ENCODE results near the gene RASL10A.

The RASL10A gene

DNA sequence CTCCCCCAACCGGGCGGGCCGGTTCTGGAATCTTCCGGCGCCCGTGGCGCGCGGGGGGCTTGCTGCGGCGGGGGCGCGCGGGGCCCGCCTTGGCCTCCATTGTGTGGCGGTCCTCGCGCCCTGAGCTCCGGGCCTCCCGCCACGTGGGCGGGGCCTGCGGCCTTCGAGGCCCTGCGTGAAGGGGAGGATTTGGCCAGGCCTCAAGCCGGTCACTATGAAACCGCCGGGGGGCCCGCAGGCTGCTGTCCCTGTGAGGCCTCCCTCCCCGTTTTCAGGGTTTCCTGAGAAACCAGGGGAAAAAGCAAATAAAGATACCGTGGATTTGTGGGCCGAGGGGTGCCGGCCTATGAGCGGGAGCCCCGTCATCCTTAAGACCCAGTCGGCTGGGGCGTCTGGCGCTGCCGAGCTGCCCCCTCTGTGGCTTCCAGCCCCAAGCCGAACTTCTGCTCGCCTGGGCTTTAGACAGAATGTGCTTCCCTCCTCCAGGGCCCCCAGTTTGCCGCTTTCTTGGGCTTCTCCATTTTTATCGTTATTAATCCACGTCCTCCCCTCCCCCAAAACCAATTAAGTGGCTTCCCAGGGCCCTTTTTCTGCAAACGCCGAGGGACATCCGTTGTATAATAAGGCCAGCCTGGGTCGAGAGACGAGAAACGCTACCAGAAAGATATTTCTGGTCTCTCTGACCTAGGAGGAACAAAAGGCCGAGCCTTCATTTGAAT, 46.8 kb downstream of the RASL10A start (continued):
- TF ChIP-seq, protein P1, sequence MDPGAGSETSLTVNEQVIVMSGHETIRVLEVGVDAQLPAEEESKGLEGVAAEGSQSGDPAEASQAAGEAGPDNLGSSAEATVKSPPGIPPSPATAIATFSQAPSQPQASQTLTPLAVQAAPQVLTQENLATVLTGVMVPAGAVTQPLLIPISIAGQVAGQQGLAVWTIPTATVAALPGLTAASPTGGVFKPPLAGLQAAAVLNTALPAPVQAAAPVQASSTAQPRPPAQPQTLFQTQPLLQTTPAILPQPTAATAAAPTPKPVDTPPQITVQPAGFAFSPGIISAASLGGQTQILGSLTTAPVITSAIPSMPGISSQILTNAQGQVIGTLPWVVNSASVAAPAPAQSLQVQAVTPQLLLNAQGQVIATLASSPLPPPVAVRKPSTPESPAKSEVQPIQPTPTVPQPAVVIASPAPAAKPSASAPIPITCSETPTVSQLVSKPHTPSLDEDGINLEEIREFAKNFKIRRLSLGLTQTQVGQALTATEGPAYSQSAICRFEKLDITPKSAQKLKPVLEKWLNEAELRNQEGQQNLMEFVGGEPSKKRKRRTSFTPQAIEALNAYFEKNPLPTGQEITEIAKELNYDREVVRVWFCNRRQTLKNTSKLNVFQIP (CRISPR knock-in tag; IDR thresholded peaks at IDR 0.05; ENCODE audit: borderline replicate concordance, low read depth) = no peak
- no peak for TF ChIP-seq ZC3H10 (CRISPR knock-in tag; IDR thresholded peaks at IDR 0.05)
- TF ChIP-seq CSDC2 (CRISPR knock-in tag; IDR thresholded peaks at IDR 0.05) = no peak
- no peak for TF ChIP-seq ZFP30 (CRISPR knock-in tag; IDR thresholded peaks at IDR 0.05)
- TF ChIP-seq, protein P2, sequence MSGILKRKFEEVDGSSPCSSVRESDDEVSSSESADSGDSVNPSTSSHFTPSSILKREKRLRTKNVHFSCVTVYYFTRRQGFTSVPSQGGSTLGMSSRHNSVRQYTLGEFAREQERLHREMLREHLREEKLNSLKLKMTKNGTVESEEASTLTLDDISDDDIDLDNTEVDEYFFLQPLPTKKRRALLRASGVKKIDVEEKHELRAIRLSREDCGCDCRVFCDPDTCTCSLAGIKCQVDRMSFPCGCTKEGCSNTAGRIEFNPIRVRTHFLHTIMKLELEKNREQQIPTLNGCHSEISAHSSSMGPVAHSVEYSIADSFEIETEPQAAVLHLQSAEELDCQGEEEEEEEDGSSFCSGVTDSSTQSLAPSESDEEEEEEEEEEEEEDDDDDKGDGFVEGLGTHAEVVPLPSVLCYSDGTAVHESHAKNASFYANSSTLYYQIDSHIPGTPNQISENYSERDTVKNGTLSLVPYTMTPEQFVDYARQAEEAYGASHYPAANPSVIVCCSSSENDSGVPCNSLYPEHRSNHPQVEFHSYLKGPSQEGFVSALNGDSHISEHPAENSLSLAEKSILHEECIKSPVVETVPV (CRISPR knock-in tag; IDR thresholded peaks at IDR 0.05) = no peak

DNA sequence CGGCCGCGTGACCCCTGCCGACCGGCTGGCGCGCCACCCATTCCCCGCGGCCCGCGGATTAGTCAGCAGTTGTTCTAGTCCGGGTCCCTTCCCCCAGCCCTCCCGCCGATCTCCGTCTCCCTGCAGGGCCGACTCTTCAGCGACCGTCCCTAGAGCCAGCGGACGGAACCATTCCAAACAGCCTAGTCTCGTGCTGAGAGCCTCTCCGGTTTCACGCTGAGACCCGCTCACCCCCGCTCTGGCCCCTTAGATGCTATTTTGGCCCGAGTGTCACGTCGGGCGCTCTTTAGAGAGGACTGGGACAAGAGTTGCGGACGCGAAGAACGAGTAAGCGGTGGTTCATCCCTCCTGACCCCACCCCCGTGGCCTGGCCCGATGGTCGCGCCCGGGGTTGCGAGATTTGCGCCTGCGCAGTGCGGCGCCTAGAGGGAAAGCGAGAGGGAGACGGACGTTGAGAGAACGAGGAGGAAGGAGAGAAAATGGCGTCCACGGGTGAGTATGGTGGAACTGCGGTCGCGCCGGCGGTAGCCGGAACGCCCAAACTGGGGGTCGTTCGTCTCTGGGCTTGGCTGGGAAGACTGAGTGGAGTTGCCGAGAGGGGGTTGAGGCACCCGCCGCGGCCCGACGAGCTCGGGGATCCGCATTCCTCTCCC, 47.5 kb downstream of the RASL10A start, which contains the start of the genes EWSR1 and RHBDD3:
TSS of gene EWSR1 (plus strand) at position 411 of the 653 bp plus-strand sequence. CDS start at position 480, 69 bp downstream.
TSS of gene RHBDD3 (minus strand) at position 124 of the 653 bp plus-strand sequence. CDS start 2,355 bp downstream, outside the sequence.
- no peak for TF ChIP-seq PPARA (CRISPR knock-in tag; IDR thresholded peaks at IDR 0.05; ENCODE audit: borderline replicate concordance)
- TF ChIP-seq RARB (CRISPR knock-in tag; IDR thresholded peaks at IDR 0.05) = no peak
- TF ChIP-seq, protein P2 (CRISPR knock-in tag; IDR thresholded peaks at IDR 0.05) = 0 out of 2 replicates have a peak, but pooled peaks have one; percentile 22
- TF ChIP-seq GLIS3 (CRISPR knock-in tag; IDR thresholded peaks at IDR 0.05) = no peak
- no peak for TF ChIP-seq ZFP30 (CRISPR knock-in tag; IDR thresholded peaks at IDR 0.05)
- TF ChIP-seq ZNF70 (CRISPR knock-in tag; IDR thresholded peaks at IDR 0.05) = no peak
- TF ChIP-seq ZFP3 (CRISPR knock-in tag; IDR thresholded peaks at IDR 0.05) = peak; percentile 67
- peak; percentile 93 for ATAC-seq

DNA sequence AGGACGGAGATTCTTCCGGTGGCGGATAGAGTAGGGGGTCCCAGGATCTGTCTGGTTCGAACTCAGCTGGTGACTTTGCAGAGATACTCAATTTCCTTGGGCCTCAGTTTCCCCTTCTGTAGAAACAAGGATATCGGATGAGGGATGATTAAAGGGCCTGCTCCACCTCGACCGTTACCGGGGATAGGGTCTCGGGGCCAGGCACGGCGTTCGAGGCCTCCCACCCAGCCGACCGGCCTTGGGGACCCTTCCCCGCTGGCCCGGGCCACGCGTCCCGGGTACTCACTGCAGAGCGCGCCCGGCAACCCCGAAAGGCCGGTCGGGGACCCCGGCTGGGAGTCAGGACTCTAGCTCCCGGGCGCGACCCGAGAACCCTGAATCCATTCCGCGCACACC, 48.0 kb downstream of the RASL10A start:
- no peak for ATAC-seq
- TF ChIP-seq ZFP30 (CRISPR knock-in tag; IDR thresholded peaks at IDR 0.05) (no peak), BACH2 (CRISPR knock-in tag; IDR thresholded peaks at IDR 0.05; ENCODE audit: borderline replicate concordance) (no peak), PPARA (CRISPR knock-in tag; IDR thresholded peaks at IDR 0.05; ENCODE audit: borderline replicate concordance) (no peak), ISL1 (CRISPR knock-in tag; IDR thresholded peaks at IDR 0.05) (no peak), ZC3H10 (CRISPR knock-in tag; IDR thresholded peaks at IDR 0.05) (no peak), ESRRG (CRISPR knock-in tag; IDR thresholded peaks at IDR 0.05) (no peak), ARNTL (CRISPR knock-in tag; IDR thresholded peaks at IDR 0.05; ENCODE audit: borderline replicate concordance, low read depth) (no peak)
- TF ChIP-seq, protein P3, sequence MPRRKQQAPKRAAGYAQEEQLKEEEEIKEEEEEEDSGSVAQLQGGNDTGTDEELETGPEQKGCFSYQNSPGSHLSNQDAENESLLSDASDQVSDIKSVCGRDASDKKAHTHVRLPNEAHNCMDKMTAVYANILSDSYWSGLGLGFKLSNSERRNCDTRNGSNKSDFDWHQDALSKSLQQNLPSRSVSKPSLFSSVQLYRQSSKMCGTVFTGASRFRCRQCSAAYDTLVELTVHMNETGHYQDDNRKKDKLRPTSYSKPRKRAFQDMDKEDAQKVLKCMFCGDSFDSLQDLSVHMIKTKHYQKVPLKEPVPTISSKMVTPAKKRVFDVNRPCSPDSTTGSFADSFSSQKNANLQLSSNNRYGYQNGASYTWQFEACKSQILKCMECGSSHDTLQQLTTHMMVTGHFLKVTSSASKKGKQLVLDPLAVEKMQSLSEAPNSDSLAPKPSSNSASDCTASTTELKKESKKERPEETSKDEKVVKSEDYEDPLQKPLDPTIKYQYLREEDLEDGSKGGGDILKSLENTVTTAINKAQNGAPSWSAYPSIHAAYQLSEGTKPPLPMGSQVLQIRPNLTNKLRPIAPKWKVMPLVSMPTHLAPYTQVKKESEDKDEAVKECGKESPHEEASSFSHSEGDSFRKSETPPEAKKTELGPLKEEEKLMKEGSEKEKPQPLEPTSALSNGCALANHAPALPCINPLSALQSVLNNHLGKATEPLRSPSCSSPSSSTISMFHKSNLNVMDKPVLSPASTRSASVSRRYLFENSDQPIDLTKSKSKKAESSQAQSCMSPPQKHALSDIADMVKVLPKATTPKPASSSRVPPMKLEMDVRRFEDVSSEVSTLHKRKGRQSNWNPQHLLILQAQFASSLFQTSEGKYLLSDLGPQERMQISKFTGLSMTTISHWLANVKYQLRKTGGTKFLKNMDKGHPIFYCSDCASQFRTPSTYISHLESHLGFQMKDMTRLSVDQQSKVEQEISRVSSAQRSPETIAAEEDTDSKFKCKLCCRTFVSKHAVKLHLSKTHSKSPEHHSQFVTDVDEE (CRISPR knock-in tag; IDR thresholded peaks at IDR 0.05) = no peak

DNA sequence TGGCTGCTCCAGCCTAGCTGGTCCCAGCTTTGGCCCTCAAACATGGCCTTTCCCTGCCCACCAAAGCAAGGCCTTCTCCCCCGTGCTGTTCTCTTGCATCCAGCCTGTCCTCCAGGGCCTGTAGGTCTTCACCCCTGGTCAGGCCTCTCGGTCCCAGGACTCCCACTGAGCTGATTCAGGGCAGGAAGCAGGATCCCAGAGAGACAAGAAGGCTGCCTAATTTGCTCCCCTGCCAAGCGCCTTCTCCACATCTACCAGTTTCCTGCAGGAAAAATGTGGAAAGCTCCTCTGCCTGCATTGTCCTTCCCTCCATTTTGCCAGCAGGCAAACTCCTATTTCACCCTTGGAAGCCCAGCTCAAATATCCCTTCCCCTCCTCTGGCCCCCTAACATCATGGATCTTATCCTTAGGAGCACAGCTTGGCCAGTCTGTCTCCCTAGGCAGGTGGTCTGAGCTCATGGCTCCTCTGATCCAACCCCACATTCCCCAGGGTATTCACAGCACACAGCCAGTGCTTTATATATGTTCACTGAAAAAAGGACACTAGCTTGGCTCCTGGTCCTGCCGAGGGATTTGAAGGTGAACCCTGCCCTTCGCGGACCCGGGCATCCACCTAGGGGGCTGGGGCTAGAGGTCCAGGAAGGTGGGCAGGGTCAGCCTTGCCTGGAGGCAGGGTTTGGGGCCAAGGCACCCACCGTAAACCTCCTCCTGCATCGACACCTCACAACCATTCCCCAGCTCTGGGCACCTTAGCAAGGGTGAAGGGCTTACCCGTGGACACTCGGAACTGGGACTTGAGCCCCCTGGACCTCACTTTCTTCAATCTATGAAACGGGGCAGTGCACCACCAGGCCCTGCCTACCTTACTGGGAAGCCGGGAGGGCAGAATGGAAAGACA, 48.7 kb downstream of the RASL10A start:
- ATAC-seq = peak; percentile 19
- TF ChIP-seq, protein P4, sequence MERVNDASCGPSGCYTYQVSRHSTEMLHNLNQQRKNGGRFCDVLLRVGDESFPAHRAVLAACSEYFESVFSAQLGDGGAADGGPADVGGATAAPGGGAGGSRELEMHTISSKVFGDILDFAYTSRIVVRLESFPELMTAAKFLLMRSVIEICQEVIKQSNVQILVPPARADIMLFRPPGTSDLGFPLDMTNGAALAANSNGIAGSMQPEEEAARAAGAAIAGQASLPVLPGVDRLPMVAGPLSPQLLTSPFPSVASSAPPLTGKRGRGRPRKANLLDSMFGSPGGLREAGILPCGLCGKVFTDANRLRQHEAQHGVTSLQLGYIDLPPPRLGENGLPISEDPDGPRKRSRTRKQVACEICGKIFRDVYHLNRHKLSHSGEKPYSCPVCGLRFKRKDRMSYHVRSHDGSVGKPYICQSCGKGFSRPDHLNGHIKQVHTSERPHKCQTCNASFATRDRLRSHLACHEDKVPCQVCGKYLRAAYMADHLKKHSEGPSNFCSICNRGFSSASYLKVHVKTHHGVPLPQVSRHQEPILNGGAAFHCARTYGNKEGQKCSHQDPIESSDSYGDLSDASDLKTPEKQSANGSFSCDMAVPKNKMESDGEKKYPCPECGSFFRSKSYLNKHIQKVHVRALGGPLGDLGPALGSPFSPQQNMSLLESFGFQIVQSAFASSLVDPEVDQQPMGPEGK (CRISPR knock-in tag; IDR thresholded peaks at IDR 0.05; ENCODE audit: borderline replicate concordance) = no peak
- TF ChIP-seq SNAI2 (CRISPR knock-in tag; IDR thresholded peaks at IDR 0.05) = no peak
- TF ChIP-seq ARNTL (CRISPR knock-in tag; IDR thresholded peaks at IDR 0.05; ENCODE audit: borderline replicate concordance, low read depth) = no peak
- peak; percentile 99 for TF ChIP-seq ZFP3 (CRISPR knock-in tag; IDR thresholded peaks at IDR 0.05)
- TF ChIP-seq, protein P3 (CRISPR knock-in tag; IDR thresholded peaks at IDR 0.05) = no peak
- no peak for TF ChIP-seq BACH2 (CRISPR knock-in tag; IDR thresholded peaks at IDR 0.05; ENCODE audit: borderline replicate concordance)
- TF ChIP-seq TCF4 (CRISPR knock-in tag; IDR thresholded peaks at IDR 0.05; ENCODE audit: borderline replicate concordance) = no peak
- TF ChIP-seq ZFP30 (CRISPR knock-in tag; IDR thresholded peaks at IDR 0.05) = no peak
- TF ChIP-seq ESRRG (CRISPR knock-in tag; IDR thresholded peaks at IDR 0.05) = no peak
- peak; percentile 34; the same call in 1 of the 2 replicates for TF ChIP-seq ZNF70 (CRISPR knock-in tag; IDR thresholded peaks at IDR 0.05)
- TF ChIP-seq PPARA (CRISPR knock-in tag; IDR thresholded peaks at IDR 0.05; ENCODE audit: borderline replicate concordance) = no peak
- no peak for TF ChIP-seq GLIS3 (CRISPR knock-in tag; IDR thresholded peaks at IDR 0.05)
